Measurements from ENCODE around the gene CRYGS.
"Not testable (repeated sequence)": the region's sequence is repeated elsewhere in the genome, so short reads cannot be mapped to it uniquely, and the experiment has no call there.

Gene CRYGS

GRCh38 chr3:186544281-186544680, at the start of gene CRYGS:
Gene CRYGS, minus strand, starts transcription at chr3:186544380. Its CDS starts 54 bp downstream, at chr3:186544326.
- no peak for DNase-seq (ENCODE audit: low read depth, low spot score)

GRCh38 chr3:186593862-186594261, 49.7 kb upstream of the CRYGS start:
- DNase-seq (ENCODE audit: low read depth, low spot score) = no peak

- no peak for DNase-seq (ENCODE audit: low read depth, low spot score)
These were observed 48.5 kb upstream of the CRYGS start for GRCh38 chr3:186592682-186593081.

GRCh38 chr3:186590580-186591295, 46.6 kb upstream of the CRYGS start:
- no peak for DNase-seq (ENCODE audit: low read depth, low spot score)

- no peak for DNase-seq (ENCODE audit: low read depth, low spot score)
These were observed 45.8 kb upstream of the CRYGS start for GRCh38 chr3:186589856-186590579.

GRCh38 chr3:186589121-186589520, 44.9 kb upstream of the CRYGS start:
- DNase-seq (ENCODE audit: low read depth, low spot score) = no peak

GRCh38 chr3:186588632-186589031, 44.5 kb upstream of the CRYGS start:
- no peak for DNase-seq (ENCODE audit: low read depth, low spot score)

- DNase-seq (ENCODE audit: low read depth, low spot score) = no peak
These were observed 43.0 kb upstream of the CRYGS start for GRCh38 chr3:186587183-186587582.

- DNase-seq (ENCODE audit: low read depth, low spot score) = not testable (repeated sequence)
These were observed 42.1 kb upstream of the CRYGS start for GRCh38 chr3:186586245-186586644.

- DNase-seq (ENCODE audit: low read depth, low spot score) = no peak
These were observed 39.7 kb upstream of the CRYGS start for GRCh38 chr3:186583831-186584230.

- DNase-seq (ENCODE audit: low read depth, low spot score) = no peak
These were observed 38.4 kb upstream of the CRYGS start for GRCh38 chr3:186582541-186582940.

GRCh38 chr3:186580785-186581184, 36.6 kb upstream of the CRYGS start:
- no peak for DNase-seq (ENCODE audit: low read depth, low spot score)

GRCh38 chr3:186577521-186577920, 33.3 kb upstream of the CRYGS start:
- DNase-seq (ENCODE audit: low read depth, low spot score) = no peak

- DNase-seq (ENCODE audit: low read depth, low spot score) = no peak
These were observed 27.4 kb upstream of the CRYGS start for GRCh38 chr3:186571644-186572013.

- no peak for DNase-seq (ENCODE audit: low read depth, low spot score)
These were observed 26.9 kb upstream of the CRYGS start for GRCh38 chr3:186570941-186571643.

GRCh38 chr3:186570096-186570940, 26.1 kb upstream of the CRYGS start, which contains the start of gene DNAJB11:
Gene DNAJB11, plus strand, starts transcription at chr3:186570720. Its CDS starts 178 bp downstream, at chr3:186570898.
- DNase-seq (ENCODE audit: low read depth, low spot score) = peak; percentile 99

GRCh38 chr3:186569779-186570095, 25.6 kb upstream of the CRYGS start:
- no peak for DNase-seq (ENCODE audit: low read depth, low spot score)

- not testable (repeated sequence) for DNase-seq (ENCODE audit: low read depth, low spot score)
These were observed 25.2 kb upstream of the CRYGS start for GRCh38 chr3:186569361-186569760.

- DNase-seq (ENCODE audit: low read depth, low spot score) = peak; percentile 72
These were observed 23.1 kb upstream of the CRYGS start, which contains the start of gene TBCCD1 for GRCh38 chr3:186567072-186567921. Gene TBCCD1, minus strand, starts transcription at chr3:186567339. Its CDS starts 3,010 bp downstream, at chr3:186564329.

- no peak for DNase-seq (ENCODE audit: low read depth, low spot score)
These were observed 22.5 kb upstream of the CRYGS start for GRCh38 chr3:186566772-186567071.

GRCh38 chr3:186564586-186564985, 20.4 kb upstream of the CRYGS start:
- no peak for DNase-seq (ENCODE audit: low read depth, low spot score)

Measured in brain pericyte (primary cell).